Right ventricle myocardium superior (tissue), 1 donor: ENCODE measurements around the gene MPL. TPM values are rescaled to one million over a fixed set of nuclear protein-coding genes. Genes with fewer than 3 reads are reported as not detected.
"Not testable (repeated sequence)": the region's sequence is repeated elsewhere in the genome, so short reads cannot be mapped to it uniquely, and the experiment has no call there.

Experiments
- ATAC-seq: fragments of 200-7000 bp; cut with Tn5 transposase; one replicate; pipeline ENCODE4 v1.9.1; 2020; ENCODE audit warnings: mild to moderate bottlenecking; ENCODE audit not compliant: poor library complexity
- DNase-seq: peaks from one replicate; pipeline ENCODE4 v3.0.0-alpha.2; 2020
- intact Hi-C: fragments of 100-400 bp; cut with DNase I; formaldehyde crosslinking; loops from one replicate; pipeline ENCODE4 v1.11.2; 2022
- total RNA-seq: library from RNA; stranded (reverse); fragmentation: NEBNext Ultra II Directional; extraction: Animal tissue kit (Norgen Biotek cat#: 25700); gene quantifications from one replicate; pipeline ENCODE4 v1.2.1, GENCODE V29; 2021
- donor health status: DM: no; HTN: yes; CAD: no; lungs with severe emphysema.

MPL gene
- total RNA-seq, 1 donor from 2014 or later, result 0.40 TPM

- intact Hi-C loops, result loop anchor here (5.0 kb wide), 1 partner anchor 129 kb away; no protein-coding TSS in a partner anchor
Observed at GRCh38 chr1:43366179-43366578, 28.6 kb downstream of the MPL start.

DNA sequence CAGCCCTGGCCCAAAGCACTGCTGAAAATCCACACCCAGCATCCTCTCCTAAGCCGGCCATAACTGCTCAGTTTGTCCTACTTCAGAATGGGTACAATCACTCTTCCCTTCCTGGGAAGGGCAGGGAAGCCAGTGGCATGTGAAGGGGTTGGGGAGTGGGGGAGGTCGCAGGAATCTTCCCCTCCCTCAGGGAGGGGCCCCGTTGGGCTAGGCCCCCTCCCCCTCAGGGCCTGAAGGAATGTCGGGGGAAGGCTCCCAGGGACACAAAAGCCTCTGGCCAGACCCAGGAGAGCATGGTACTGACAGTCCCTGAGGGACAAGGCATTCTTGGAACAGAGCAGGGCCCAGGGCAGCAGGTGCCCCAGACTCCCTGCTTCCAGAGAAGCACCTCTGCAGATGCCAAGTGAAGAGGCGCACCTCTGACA lies 29.0 kb downstream of the MPL start:
- DNase-seq (no peak), ATAC-seq (no peak)
- intact Hi-C loops, result loop anchor here (5.0 kb wide), 1 partner anchor 129 kb away; no protein-coding TSS in a partner anchor

More at GRCh38 chr1:43366179-43366578, 28.6 kb downstream of the MPL start:
- ATAC-seq (no peak), DNase-seq (no peak)

DNA sequence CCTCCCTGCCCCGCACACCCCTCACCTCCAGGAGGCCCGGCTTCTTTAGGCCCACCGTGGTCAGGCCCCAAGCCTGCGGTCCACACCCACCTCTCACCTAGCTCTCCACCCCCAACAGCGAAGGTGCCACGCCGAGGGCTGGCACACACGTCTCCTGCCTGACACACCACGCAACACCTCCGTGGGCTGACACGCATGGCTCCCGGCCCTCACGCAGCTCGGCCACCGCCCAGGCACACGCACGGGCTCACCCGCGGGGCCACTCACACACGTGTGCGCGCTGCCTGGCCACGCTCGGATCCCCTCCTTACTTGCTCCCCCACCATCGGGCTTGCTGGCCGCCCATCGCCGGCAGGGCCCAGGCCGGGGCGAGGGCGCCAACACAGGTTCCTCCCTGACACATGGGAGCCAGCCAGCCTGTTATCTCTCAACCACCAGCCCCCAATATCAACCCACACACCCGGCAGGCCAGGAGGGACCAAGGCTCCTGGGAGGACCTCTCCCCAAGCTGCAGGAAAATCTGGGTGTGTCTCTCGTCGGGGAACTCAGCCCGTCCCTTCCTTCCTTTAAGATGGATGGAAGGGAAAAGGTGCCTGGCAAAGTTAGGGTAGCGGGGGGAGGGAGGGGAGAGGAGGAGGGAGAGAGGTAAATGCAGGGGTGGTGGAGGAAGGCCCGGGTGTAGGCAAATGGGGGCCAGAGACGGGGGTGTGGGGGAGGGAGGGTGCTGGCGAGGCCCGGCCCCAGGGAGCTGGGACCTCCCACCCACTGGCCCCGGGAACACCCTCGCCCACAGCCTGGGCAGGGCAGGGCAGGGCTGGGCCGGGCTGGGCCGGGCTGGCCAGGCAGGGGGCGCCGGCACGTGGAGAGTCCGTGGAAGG lies 29.6 kb downstream of the MPL start:
- intact Hi-C loops, result loop anchor here (5.0 kb wide), 1 partner anchor 130 kb away; no protein-coding TSS in a partner anchor
- DNase-seq (peak; percentile 54), ATAC-seq (peak; percentile 14)

GRCh38 chr1:43367904-43368645 lies 30.5 kb downstream of the MPL start, which contains the start of gene ELOVL1:
Gene ELOVL1 (minus strand): TSS chr1:43368011. CDS start chr1:43365609, 2,402 bp downstream.
- peak; percentile 96 for DNase-seq
- ATAC-seq, result peak; percentile 98
- intact Hi-C loops, result loop anchor here (5.0 kb wide), 1 partner anchor 131 kb away; no protein-coding TSS in a partner anchor

DNA sequence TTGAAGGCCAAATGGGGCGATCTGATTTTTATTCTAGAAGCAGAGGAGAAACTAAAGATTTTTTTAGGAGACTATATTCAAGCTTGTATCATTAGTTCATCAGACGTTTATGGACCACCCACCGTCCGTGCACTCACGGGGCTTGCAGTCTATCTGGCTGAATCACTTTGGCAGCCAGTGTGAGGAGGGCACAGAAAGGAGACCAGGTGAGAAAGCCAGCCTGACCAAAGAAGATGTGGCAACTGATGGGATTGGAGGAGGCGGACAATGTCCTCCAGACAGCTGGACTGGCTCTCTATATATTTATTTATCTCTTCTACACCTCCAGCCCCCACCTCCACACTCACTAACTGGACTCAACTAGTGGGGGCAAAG lies 31.0 kb downstream of the MPL start:
- intact Hi-C loops, result loop anchor here (5.0 kb wide), 1 partner anchor 131 kb away; no protein-coding TSS in a partner anchor
- no peak for ATAC-seq

DNA sequence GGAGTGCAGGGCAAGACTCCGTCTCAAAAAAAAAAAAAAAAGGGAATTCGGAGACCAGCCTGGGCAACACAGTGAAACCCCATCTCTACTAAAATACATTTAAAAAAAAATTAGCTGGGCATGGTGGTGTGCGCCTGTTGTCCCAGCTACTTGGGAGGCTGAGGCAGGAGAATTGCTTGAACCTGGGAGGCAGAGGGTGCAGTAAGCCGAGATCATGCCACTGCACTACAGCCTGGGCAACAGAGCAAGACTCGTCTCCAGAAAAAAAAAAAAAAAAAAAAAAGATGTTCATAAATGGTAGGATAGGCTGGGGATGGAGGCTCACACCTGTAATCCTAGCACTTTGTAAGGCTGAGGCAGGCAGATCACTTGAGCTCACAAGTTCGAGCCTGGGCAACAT lies 32.2 kb downstream of the MPL start:
- not testable (repeated sequence) for DNase-seq, ATAC-seq
- intact Hi-C loops, result loop anchor here (5.0 kb wide), 1 partner anchor 132 kb away; no protein-coding TSS in a partner anchor

More for the DNA sequence above, 31.0 kb downstream of the MPL start:
- DNase-seq, result no peak

DNA sequence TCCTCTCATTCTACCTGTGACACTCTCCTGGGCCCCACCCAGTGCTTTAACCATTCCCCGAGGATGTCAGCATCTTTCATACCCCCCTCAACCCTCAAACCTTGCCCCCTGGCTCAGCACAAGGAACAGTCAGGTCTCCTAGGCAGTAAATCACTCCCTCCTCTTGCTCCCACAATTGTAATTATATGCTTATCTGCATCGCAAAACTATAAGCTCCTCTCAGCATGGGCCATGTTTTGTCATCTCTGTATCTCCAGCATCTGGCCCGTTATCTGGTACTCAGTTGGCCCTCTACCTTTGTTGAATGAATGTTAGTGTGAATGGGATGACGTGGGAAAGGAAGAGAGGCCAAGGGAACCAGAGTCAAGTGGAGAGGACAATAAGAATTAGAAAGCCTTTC lies 32.9 kb downstream of the MPL start:
- intact Hi-C loops, result no loop called here

DNA sequence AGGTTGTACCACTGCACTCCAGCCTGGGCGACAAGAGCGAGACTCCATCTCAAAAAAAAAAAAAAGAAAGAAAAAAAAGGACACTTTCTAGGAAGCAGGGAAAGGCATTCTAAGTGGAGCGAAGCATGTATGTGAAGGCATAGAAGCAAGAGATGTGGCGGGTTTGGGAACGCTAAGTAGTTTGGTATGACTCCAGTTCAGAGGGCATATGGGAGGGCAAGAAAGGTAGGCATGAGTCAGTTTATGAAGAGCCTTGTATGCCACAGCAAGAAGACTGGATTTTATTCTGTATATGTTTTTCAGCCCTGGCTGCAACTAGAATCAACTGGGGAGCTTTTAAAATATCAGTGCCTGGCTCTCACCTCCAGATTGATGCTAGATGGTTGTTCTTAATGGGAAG lies 34.6 kb downstream of the MPL start:
- intact Hi-C loops, result no loop called here
- no peak for ATAC-seq
- DNase-seq, result no peak

More for the DNA sequence above, 32.9 kb downstream of the MPL start:
- DNase-seq (no peak), ATAC-seq (no peak)

- no peak for DNase-seq
- intact Hi-C loops, result no loop called here
- peak; percentile 58 for ATAC-seq
Observed at GRCh38 chr1:43373066-43373940, 35.7 kb downstream of the MPL start.

GRCh38 chr1:43376723-43377235 lies 39.2 kb downstream of the MPL start:
- DNase-seq (no peak), ATAC-seq (no peak)
- intact Hi-C loops, result no loop called here

DNA sequence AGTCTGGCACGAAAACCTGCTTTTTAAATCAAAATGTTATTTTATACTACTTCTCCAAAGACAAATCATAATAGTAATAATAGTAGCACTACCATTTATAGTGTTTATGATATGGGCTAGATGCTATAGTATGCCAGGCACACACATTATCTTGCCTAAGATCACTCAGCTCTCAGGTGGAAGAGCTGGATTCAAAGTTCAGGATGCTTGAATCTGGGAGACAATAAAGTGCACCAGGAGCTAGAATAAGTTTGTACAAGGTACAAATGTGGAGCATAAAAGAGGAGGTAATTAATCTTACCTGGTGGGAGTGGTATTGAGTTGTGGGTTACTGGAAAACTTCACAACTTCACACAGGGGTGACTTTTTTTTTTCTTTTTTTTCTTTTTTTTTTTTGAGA lies 40.2 kb downstream of the MPL start:
- no peak for ATAC-seq
- intact Hi-C loops, result no loop called here
- DNase-seq, result no peak

GRCh38 chr1:43379476-43379875 lies 41.9 kb downstream of the MPL start:
- no peak for DNase-seq
- no peak for ATAC-seq
- intact Hi-C loops, result no loop called here

DNA sequence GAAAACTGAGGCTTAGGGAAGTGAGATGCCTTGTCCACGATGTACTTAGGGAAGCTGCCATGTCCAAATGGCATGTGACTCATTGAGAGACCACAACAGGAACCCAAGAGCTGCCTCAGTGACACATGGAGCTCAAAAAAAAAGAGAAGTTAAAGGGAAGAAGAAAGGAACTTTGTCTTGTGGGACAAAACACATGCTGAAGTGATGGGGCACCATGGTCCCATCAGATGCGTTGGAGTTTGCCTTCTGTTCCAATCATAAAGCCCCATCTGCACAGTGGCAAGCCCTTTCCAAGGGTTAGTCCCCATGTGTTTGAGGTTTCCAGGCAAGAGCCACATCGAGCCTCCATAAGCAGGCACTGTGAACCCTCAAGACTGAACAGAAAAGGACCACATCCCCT lies 44.0 kb downstream of the MPL start:
- ATAC-seq (peak; percentile 13), DNase-seq (no peak)
- intact Hi-C loops, result no loop called here

DNA sequence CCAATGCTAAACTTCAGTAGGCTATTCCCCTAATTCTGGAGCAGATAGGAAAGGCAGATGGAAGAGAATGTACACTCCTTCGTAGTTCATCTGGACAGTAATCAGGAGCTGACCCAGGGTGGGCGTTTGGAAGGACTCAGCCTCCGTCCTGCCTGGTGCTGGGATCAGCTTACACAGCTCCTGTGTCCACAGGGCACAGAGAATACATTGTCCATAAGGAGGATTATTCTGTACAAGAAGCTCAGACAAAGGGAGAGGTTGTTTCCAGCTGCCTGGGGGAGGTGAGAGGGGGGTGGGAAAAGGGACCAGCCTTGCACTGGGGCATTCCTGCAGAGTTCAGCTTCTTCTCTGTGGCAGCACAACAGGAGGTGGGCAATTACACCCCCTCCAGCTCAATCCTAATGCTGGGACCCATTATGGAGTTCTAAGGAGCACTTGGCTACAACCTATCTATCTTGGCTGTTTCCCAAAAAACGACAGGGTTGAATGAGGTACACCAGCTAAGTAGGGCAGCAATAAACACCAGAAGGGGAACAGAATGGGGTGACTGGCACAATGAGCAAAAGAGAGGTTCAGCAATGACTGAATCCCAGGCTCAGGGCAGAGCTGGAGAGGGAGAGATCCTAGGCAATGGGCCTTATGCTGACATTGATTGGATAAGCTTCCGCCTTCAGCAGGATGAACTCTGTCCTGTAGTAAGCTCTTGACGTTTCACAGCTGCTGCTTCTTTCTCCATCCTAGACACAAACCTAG lies 44.6 kb downstream of the MPL start:
- ATAC-seq (peak; percentile 84), DNase-seq (no peak)
- intact Hi-C loops, result no loop called here

- DNase-seq (no peak), ATAC-seq (peak; percentile 70)
- intact Hi-C loops, result no loop called here
Observed at GRCh38 chr1:43383449-43383848, 45.8 kb downstream of the MPL start.

- DNase-seq, result no peak
- ATAC-seq, result no peak
- intact Hi-C loops, result no loop called here
Observed at GRCh38 chr1:43386676-43387075, 49.1 kb downstream of the MPL start.

DNA sequence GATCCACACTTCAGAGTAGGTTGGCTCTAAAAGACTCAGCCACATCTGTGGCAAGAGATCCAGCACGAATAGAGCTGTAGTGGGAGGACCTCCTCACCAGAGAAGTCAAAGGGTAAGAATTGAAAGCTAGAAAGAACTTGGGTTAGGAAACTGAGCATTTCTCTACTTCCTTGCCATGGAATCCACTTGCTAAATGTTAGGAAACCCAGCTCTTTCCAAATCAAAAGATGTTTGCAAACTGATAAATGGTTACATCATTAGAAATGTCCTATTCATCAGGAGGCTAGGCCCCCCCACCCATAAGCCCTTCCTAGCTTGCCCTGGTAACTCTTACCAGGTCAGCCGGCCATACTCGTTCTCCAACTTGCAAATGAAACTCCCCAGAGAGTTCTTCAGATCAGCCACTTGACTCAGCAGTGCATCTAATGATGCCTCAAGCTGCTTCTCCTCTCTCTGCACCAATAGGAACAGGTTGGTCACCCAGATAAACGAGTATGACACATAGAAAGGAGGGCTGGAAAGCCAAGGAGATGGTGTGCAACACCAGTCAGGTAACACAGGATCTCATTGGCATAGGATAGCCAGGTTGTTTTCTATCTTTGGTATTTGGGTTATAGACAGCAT lies 50.5 kb downstream of the MPL start:
- ATAC-seq (no peak), DNase-seq (no peak)
- intact Hi-C loops, result no loop called here
